GM18526 (cell line): ENCODE data around the gene SAMD7.

Experiments used
- POLR2A ChIP-seq: IDR thresholded peaks from 3 replicates; pipeline ENCODE4 v1.6.1; 2011; ENCODE audit not compliant: insufficient read length; ENCODE audit errors: extremely low read depth

The SAMD7 gene

GRCh38 chr3:169946336-169946735, 35.0 kb downstream of the SAMD7 start:
- no peak for TF ChIP-seq POLR2A

DNA sequence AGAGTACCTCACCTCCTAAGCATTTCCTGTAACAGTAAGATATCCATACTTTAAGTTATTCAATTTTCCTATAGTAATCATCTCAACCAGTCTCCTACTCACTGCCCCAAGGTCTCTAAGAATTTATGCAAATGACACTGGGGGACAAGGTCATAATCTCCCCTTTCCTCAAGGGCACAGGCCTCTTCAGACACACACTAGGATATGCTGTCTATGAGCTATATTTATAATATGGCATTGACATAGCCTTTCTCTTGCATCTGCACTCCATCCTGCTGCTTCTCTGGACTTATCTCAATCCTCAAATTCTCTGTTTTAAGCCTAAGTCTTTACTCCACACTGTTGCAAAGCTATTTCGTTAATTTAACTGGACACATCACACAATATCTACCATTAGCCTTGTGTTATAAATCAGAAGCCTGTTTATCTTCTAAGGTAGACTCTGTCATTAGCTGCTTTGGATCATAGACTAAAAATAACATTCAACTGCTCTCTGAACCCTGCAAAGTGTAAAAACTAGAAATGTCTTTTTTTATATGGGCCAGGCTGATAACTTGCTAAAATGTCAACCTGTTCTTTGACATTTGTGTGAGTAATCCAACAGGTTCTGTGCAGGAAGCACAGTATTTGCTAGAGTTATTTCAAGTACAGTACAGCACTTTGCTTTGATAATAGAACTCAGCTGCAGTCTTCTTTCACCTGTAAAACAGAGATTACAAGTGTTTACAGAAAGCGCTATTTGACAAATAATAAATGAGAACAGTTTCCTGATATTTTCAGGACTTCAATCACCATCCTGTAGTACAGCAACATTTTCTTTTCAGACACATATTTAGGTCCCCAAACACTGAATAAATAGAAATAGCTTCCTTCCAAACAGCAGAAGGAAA, 37.4 kb downstream of the SAMD7 start:
- no peak for TF ChIP-seq POLR2A

- no peak for TF ChIP-seq POLR2A
Measured at GRCh38 chr3:169952045-169952444, 40.7 kb downstream of the SAMD7 start.

DNA sequence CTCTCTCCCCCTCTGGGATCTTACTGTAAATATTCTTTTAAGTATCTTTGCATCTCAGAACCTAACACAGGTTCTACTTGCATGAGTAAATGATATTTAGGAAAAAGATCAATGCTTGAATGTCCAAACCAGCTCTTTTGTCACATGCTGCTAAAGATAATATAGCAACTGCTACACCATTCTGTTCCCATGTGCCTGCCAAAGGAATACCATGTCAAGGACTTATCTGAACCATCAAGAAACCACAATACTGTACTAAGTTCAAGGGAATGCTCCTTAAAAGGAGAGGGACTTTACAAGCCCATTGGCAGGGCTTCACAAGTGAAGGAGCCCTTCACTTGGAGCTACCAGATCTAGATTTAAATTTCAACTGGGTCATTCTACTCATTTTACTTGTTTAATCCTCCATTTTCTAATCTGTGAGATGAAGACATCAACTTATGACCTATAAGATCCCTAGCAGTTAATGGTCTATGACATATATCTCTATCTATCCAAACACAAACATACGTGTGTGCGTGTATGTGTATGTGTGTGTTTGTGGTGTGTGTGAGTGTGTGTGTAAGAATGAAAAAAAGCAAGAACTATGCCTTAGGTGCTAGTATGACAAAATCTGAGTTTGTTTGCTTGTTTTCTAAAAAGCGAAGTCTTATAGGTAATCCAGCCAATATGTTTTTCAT, 42.2 kb downstream of the SAMD7 start:
- no peak for TF ChIP-seq POLR2A

DNA sequence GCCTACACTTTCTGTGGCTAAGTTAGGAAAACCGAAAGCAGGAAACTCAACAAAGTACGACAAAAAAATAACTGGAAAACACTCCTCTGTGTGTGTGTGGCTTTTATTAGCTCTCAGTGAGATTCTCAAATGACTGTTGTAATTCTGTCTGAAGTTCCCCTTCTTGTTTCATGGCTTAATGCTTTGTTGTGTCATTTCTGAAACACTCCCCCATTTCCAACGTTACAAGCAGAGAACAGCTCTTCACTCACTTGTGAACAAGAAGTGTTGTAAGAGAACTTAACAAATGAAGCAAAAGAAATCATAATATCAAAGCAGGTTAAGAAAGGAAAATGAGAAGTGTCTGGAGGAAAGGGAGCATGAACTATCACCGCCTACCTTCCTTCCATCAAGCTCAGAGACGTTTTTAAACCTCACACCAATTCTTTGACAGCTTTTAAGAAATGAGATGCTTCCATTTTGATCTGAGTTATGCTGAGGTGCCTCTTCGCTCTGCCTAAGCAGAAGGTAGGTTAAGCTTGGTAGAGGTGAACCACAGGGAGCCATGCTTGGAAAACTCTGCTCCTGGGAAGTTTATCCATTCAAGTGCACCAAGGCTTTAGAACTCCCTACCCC, 42.9 kb downstream of the SAMD7 start:
- no peak for TF ChIP-seq POLR2A

DNA sequence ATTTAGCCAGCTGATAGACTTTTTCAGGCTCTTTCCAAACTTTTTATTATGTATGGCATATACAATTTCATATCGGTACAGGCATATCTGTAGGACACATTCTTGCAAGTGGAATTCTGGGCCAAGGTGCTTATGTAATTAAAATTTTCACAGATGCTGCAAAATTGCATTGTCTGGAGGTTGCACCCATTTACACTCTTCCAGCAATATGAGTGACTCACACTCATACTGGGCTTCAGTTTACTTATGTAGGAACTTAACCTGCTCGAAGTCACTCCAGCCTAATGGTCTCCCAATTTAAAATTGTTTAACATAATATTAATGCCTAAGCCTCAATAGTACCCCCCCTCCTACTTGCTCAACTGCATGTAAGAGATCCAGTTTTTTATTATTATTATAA, 44.0 kb downstream of the SAMD7 start:
- no peak for TF ChIP-seq POLR2A

- no peak for TF ChIP-seq POLR2A
Measured at GRCh38 chr3:169964176-169964575, 52.8 kb downstream of the SAMD7 start.

DNA sequence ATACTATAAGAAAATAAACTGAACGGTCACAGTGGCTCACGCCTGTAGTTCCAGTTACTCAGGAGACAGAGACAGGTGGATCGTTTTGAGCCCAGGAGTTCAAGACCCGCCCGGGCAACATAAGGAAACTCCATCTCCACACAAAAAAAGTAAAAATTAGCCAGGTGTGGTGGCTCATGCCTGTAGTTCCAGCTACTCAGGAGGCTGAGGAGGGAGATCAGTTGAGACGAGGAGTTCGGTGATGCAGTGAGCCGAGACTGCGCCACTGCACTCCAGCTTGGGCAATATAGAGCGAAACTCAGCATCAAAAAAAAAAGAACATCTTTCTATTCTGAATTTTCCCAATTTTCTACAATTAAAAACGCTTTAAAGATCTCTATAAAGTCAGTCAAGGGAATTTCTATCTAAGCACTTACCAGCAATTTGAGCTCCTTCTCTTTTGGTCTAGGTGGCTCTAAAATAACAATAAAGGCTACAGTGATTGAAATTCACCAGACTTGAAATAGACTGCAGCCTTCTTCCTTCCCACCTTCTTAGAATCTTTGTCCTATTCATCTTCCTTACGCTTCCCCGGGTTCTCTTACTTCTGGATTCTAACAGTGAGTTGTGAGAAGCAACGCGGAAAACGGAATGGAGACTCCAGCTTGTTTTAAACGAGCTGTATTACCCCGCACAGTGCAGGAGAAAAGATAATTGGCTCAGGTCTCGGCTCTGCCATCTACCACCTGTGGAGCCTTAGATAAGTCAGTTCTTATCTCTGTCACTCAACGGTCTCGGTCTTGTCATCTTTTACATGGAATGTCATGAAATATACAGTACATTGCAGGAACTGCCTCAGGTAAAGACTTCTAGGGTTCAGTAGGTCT, 54.4 kb downstream of the SAMD7 start:
- TF ChIP-seq POLR2A, result no peak

- peak; percentile 86 for TF ChIP-seq POLR2A
Measured at GRCh38 chr3:169966428-169966950, 55.1 kb downstream of the SAMD7 start, which contains the start of gene SEC62. Gene SEC62 (plus strand): TSS chr3:169966807. CDS start chr3:169966823, 16 bp downstream.

DNA sequence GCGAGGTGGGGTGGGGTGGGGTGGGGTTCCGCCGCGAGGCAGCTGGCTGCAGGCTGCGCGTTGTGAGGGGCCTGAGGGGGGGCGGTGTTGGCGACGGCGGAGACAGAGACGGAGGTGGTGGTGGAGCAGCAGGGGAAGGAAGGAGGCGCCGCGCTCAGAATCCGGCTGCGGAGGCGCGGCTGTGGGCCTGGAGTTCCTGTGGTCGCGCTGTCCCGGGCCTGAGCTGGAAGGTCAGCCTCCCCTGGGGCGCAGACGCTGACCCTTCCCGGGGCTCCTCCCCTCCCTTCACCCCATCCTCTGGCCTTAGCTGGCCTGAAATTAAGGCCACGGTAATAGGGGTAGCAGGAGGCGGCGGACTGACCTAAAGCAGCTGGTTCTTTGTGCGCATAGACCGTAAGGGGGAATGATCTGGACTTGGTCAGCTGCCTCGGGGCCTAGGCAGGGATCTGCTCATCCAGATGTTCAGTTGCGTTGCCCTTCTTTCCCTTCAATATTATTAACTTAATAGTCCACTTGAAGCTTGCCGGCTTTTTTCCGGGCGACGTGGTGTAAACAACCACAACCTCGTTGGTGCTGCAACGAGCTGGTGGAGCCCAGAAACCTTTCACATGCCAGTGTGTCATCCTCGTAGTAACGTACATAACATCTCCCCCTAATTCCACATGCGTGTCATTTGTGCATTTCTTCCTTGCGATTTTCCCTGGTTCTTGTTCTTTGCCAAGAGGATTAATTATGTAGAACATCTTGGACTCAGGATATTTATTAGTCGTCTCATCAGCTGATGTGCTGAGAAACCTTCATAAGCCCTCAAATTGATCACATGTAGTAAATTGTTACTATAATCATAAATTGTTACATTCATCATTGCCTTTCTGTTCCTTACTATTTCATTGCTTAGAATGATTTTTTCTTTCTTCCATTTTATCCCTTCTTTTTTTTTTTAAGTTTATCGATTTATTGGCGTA, 55.9 kb downstream of the SAMD7 start:
- no peak for TF ChIP-seq POLR2A

- no peak for TF ChIP-seq POLR2A
Measured at GRCh38 chr3:169968224-169968885, 57.0 kb downstream of the SAMD7 start.

GRCh38 chr3:169969174-169970095, 58.1 kb downstream of the SAMD7 start:
- TF ChIP-seq POLR2A, result no peak
